Epithelial cell of prostate (primary cell): ENCODE data around the gene RARRES2.

ENCODE experiments used
- DNase-seq: peaks from one replicate; pipeline ENCODE4 v3.0.0-alpha.2; 2011; ENCODE audit warnings: low read depth, low spot score
- H3K27ac ChIP-seq: fragments of 450-650 bp; 2 replicates; pipeline ENCODE4 v1.5.1; 2017; ENCODE audit warnings: mild to moderate bottlenecking

Gene RARRES2

GRCh38 chr7:150363872-150364271, 22.4 kb upstream of the RARRES2 start:
- no peak for DNase-seq
- no peak overlapping the region for H3K27ac ChIP-seq

DNA sequence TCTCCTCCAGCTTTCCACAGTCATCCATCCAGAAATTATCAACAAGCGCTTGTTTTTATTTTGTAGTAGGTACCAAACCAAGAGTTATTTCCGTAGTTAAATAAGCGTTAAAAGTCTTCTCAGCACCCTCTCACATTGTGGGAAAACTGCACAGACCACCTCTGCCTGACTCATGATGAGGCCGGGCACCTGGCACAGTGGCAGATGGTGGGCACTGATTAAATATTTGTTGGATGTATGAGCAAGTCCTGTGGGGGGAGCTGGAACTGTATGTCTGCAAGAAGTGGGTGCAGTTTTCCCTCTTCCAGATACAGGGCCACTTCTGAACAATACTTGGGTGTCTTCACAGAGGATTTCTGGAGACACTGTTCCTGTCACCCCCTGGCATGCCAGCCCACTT, 21.9 kb upstream of the RARRES2 start:
- no peak overlapping the region for H3K27ac ChIP-seq

DNA sequence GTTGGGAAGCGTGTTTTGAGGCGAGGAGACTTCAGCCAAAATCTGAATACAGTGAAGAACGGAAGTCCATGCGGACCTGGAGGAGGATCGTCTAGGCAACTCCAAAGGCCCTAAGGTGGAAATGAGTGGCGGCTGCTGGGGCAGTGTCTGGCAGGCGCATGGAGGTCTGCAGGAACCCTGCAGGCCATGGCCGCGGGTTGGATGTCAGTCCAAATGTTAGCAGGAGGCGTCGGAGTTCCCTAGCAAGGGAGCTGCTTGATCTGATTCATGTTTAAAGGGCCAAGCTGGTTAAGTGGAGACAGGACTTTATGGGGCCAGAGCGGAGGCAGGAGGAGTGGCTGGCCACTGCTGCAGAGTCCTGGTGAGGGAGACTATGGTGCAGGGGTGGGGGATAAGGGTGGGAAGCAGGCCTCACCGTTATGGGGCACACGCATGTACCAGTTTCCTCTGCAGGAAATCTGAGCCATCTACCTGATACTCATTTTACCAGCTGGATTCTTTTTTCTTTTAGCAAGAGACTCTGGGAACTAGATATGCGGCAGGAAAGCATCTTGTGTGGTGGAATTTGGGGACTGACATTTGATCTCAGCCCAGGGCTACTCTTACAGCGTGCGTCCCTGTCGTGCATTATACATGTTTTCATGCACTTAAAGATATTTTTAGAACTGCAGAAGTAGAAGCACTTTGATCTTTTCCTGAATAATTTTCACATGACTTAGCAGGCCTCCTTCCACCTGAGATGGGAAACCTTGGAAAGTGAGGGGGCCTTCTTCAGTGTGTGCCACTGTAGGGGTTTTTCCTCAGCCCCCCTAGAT, 20.6 kb upstream of the RARRES2 start:
- no peak for DNase-seq
- no peak overlapping the region for H3K27ac ChIP-seq

More for the DNA sequence above, 21.9 kb upstream of the RARRES2 start:
- no peak for DNase-seq

- DNase-seq = no peak
- no peak overlapping the region for H3K27ac ChIP-seq
Measured at GRCh38 chr7:150361402-150361801, 20.0 kb upstream of the RARRES2 start.

DNA sequence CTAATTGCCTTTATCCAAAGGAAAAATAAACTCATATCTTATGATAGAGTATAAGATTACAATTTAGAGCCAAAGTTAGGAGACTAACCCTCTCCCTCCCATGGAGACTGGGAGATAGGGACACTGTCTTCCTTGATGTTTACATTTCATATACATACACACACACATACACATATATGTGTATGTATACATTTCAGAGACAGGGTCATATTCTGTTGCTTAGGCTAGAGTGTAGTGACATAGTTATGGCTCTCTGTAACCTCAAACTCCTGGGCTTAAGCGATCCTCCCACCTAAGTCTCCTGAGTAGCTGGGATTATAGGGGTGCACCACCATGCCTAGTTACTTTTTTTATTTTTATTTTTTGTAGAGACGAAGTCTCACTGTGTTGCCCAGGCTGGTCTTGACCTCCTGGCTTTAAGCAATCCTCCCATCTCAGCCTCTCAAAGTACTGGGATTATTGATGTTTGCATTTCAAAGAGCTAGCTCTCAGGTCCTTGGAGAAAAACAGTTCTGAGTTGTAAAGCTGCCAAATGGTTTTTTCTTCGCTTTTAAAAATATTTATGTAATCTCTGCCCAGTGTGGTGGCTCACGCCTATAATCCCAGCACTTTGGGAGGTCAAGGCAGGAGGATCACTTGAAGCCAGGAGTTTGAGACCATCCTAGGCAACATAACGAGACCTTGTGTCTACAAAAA, 19.1 kb upstream of the RARRES2 start:
- no peak for DNase-seq
- no peak overlapping the region for H3K27ac ChIP-seq

- no peak for DNase-seq
- H3K27ac ChIP-seq = no peak overlapping the region
Measured at GRCh38 chr7:150359622-150360362, 18.4 kb upstream of the RARRES2 start.

DNA sequence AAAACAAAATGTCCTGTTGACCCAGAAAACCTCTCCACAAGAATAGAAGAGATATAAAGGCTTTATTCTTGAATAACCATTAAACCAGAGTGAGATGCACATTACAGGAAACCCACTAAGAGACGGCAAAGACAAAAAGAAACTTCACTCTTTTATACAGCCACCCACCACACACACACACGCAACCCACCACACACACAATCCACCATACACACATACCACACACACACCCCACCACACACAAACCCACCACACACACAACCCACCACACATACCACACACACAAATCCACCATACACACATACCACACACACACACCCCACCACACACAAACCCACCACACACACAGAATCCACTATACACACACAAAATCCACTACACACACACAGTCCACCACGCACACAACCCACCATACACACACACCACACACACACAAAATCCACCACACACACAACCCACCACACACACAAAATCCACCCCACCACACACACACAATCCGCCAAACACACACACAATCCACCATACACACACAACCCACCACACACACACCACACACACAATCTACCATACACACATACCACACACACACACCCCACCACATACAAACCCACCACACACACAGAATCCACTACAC, 17.7 kb upstream of the RARRES2 start:
- H3K27ac ChIP-seq = no peak overlapping the region
- no peak for DNase-seq

DNA sequence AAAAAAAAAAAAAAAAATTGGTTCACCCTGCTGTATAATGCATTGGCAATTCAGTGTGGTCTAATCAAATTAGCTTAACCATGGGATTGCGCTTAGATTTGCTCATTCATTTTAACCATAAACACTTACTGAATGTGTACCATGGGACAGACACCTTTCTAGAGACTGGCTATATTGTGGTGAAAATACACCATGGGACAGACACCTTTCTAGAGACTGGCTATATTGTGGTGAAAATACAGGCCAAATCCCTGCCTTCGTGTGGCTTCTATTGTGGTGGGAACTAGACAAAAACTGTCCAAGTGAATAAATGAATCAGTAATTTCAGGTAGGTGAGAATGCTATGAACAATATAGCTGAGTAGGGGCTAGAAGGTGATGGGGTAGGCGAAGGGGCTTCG, 17.0 kb upstream of the RARRES2 start:
- H3K27ac ChIP-seq = no peak overlapping the region
- DNase-seq = no peak

- DNase-seq = no peak
- H3K27ac ChIP-seq = no peak overlapping the region
Measured at GRCh38 chr7:150357771-150358427, 16.5 kb upstream of the RARRES2 start.

DNA sequence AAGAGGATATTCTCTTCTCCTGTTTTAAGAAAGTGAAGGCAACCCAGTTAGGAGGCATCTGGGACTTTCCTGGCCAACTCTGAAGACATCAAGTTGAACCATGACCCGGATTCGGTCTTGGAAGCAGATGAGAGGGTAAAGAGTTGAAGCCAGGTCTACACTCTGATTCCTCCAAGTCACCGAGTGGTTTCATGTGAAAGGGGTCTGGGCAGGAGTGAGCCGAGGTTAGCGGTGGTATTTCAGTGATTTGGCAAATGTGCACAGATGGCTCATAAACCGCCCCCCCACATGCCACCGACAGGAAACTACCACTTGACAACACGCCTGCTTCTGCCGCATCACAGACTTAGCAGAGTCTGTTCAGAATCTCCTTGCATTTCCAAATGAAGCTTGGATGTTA, 15.8 kb upstream of the RARRES2 start:
- DNase-seq = no peak
- H3K27ac ChIP-seq = no peak overlapping the region

DNA sequence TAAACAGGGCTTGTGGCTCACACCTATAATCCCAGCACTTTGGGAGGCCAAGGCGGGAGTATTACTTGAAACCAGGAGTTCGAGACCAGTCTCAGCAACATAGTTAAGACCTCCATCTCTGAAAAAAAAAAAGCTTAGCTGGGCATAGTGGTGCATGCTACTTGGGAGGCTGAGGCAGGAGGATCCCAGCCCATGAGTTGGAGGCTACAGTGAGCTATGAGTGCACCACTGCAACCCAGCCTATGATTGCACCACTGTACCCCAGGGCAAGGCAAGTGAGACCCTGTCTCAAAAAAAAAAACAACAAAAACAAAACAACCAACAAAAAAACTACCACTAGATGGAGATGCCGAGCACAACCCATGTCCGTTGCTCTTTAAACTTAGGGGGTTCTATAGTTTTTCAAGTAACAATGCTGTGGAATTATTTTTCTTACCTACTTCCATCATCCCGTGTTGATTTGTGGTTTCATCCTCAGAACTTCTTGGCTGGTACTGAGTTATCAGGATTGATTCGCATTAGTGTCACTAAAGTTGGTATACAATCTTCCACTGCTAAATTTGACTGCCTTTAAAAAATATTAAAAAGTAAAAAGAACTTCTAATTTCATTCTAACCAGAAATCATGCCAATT, 15.0 kb upstream of the RARRES2 start:
- DNase-seq = no peak

GRCh38 chr7:150355666-150356059, 14.2 kb upstream of the RARRES2 start:
- DNase-seq = no peak
- H3K27ac ChIP-seq = no peak overlapping the region

More for the DNA sequence above, 15.0 kb upstream of the RARRES2 start:
- no peak overlapping the region for H3K27ac ChIP-seq

DNA sequence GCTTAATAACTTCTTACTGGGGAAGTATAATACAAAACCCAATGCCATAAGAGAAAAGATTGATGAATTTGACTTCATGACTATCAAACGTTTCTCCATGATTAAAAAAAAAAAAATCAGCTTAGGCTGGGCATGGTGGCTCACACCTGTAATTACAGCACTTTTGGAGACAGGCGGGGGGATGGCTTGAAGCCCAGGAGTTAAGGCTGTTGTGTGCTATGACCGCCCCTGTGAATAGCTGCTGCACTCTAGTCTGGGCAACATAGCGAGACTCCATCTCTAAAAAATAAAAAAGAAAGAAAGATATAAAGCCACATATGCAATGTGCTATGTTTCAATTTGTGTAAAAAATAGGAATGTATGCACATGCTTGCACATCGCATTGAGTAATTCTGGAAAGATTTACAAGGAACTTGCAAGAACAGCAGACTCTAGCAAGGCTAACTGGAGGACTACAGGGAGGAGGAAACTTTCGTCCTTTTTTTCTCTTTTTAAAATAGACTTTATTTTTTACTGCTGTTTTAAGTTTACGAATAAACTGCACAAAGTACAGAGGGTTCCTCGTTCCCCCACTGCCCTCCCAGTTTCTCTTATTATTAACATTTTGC, 10.3 kb upstream of the RARRES2 start:
- H3K27ac ChIP-seq = no peak overlapping the region
- no peak for DNase-seq

GRCh38 chr7:150346922-150347321, 5.5 kb upstream of the RARRES2 start:
- no peak overlapping the region for H3K27ac ChIP-seq
- no peak for DNase-seq

- no peak overlapping the region for H3K27ac ChIP-seq
- DNase-seq = no peak
Measured at GRCh38 chr7:150345012-150345411, 3.6 kb upstream of the RARRES2 start.

DNA sequence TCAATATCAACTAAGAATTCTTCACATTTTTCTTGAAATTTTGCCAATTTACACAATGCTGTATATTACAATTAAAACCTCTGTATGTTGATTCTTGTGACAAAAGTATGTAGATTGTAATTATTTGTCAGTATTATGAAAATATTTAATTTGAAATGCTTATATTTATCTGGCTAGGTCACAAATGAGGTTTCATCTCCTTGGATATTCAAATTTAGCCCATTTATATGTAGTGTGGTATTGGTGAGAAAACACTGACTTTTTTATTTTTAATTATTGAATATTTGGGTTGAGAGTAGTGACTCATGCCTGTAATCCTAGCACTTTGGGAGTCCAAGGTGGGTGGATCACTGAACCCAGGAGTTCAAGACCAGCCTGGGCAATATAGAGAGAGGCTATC, 2.9 kb upstream of the RARRES2 start:
- H3K27ac ChIP-seq = no peak overlapping the region
- no peak for DNase-seq

DNA sequence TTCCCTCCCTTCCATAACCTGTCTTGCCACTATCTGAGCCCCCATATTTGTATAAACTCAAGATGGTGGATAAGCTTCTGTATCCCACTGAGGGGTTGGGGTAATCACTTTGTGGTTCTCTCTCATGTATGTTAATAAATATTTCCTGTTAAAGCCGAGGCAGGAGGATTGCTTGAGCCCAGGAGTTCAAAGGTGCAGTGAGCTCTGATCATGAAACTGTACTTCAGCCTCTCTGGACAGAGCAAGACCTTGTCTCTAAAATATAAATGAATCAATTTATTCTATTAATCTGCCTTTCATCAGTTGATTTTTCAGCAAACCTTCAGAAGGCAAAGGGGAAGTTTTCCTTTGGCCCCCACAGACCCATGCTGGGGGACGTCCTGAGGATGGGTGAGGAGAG, 1.8 kb upstream of the RARRES2 start:
- DNase-seq = no peak
- H3K27ac ChIP-seq = no peak overlapping the region

- no peak for DNase-seq
- no peak overlapping the region for H3K27ac ChIP-seq
Measured at GRCh38 chr7:150342121-150342408, 636 bp upstream of the RARRES2 start.

DNA sequence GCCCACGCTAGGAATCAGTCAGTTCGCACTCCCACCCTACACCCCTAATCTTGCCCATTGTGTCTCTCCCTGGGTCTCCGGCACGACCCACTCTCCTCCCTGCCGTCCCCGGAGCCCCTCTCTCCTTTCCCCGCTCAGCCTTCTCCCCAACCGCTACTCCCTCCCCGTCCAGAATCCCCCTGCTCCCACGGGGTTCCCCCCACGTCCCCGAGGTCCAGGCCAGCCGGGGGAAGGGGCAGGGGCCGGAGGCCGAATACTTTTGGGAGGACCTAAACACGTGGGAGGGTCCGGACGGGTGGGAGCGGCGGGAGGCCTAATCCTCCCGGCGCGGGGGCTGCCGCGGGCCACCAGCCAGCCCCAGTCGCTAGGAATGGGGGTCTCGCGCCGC, 560 bp downstream of the RARRES2 start:
- no peak overlapping the region for H3K27ac ChIP-seq
- DNase-seq = no peak
